Astrocyte (in vitro differentiated cells and primary cell): ENCODE measurements around the gene C13orf42.

Experiments
- EZH2 ChIP-seq: IDR thresholded peaks from 2 replicates; pipeline ENCODE4 v1.6.1; 2012; ENCODE audit warnings: mild to moderate bottlenecking, low read length, inconsistent platforms; ENCODE audit not compliant: insufficient read depth
- TF ChIP-seq, protein P1 (sequence below): IDR thresholded peaks from 2 replicates; pipeline ENCODE4 v1.5.1; 2011; ENCODE audit warnings: low read depth, mild to moderate bottlenecking, inconsistent platforms, low read length, moderate library complexity; ENCODE audit not compliant: insufficient read depth

DNA sequence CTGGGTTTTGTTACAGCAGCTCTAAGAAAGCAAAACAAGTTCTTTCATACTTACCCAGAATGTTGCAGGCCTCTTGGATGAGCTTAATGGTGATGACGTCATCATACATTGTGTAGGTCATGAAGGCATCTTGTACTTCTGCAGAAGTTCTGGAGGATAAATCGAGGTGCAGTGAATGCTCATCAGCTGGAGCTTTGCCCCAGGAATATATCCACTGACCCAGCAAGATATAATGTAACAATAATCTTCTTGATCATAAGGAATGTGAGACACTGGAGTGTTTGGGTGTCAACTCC lies 63.0 kb downstream of the C13orf42 start:
- TF ChIP-seq, protein P1, sequence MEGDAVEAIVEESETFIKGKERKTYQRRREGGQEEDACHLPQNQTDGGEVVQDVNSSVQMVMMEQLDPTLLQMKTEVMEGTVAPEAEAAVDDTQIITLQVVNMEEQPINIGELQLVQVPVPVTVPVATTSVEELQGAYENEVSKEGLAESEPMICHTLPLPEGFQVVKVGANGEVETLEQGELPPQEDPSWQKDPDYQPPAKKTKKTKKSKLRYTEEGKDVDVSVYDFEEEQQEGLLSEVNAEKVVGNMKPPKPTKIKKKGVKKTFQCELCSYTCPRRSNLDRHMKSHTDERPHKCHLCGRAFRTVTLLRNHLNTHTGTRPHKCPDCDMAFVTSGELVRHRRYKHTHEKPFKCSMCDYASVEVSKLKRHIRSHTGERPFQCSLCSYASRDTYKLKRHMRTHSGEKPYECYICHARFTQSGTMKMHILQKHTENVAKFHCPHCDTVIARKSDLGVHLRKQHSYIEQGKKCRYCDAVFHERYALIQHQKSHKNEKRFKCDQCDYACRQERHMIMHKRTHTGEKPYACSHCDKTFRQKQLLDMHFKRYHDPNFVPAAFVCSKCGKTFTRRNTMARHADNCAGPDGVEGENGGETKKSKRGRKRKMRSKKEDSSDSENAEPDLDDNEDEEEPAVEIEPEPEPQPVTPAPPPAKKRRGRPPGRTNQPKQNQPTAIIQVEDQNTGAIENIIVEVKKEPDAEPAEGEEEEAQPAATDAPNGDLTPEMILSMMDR: no peak
- no peak for TF ChIP-seq EZH2
